ENCODE results near the gene ADAMTS2. TPM values are rescaled to one million over a fixed set of nuclear protein-coding genes. Genes with fewer than 3 reads are reported as not detected.

ADAMTS2 gene
- total RNA-seq, 3 donors from 2014 or later (not counting 1 experiment from before 2014, with no cell fraction given), result 0.28 TPM; not detected in 2

DNA sequence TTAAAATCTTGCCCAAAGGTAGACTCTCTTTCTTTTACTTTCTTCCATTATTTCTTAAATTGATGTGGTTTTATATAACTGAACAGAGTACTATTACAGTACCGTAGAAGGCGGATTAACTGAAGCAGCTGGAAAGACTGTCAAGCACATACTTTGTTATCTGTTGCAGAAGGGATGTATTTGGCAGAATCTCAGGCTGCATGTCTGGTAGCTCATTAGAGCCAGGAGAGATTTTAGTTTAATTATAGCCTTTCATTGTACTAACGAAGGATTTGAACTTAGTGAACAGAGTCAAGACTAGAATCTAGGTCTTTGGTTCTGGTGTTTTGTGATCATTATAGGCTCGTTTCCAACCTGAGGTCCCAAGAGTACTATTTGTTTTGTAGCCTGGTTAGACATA is 264.5 kb downstream of the ADAMTS2 start:
- peaks cover 29 to 42% of the 10 kb centered on the region in 2 donors for H3K9me3 Mint-ChIP-seq
- H3K36me3 Mint-ChIP-seq, result peaks cover 77% of the 10 kb centered on the region
- 89% methylated on average over 4 of the region's 4 CpGs for WGBS (ENCODE audit: insufficient coverage)
- Histone ChIP-seq H3K9me3 (ENCODE audit: control insufficient read depth, insufficient read depth, low read length) (peaks cover 55% of the 10 kb centered on the region), H3K4me3 (ENCODE audit: low read length) (no peak overlapping the region), H3K36me3 (ENCODE audit: control insufficient read depth, insufficient read depth, low read length) (peaks cover 33% of the 10 kb centered on the region), H3K27me3 (ENCODE audit: control insufficient read depth, insufficient read depth, low read length) (no peaks in the 10 kb centered on the region), H3K4me1 (ENCODE audit: control insufficient read depth, insufficient read depth, low read length) (no peaks in the 10 kb centered on the region), H3K27ac (ENCODE audit: low read length) (no peak overlapping the region)
- TF ChIP-seq, protein P1, sequence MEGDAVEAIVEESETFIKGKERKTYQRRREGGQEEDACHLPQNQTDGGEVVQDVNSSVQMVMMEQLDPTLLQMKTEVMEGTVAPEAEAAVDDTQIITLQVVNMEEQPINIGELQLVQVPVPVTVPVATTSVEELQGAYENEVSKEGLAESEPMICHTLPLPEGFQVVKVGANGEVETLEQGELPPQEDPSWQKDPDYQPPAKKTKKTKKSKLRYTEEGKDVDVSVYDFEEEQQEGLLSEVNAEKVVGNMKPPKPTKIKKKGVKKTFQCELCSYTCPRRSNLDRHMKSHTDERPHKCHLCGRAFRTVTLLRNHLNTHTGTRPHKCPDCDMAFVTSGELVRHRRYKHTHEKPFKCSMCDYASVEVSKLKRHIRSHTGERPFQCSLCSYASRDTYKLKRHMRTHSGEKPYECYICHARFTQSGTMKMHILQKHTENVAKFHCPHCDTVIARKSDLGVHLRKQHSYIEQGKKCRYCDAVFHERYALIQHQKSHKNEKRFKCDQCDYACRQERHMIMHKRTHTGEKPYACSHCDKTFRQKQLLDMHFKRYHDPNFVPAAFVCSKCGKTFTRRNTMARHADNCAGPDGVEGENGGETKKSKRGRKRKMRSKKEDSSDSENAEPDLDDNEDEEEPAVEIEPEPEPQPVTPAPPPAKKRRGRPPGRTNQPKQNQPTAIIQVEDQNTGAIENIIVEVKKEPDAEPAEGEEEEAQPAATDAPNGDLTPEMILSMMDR (IDR thresholded peaks at IDR 0.05), result no peak
- intact Hi-C loops (cut with micrococcal nuclease), result no loop called here
- no peak overlapping the region for H3K4me3 Mint-ChIP-seq
- DNase-seq (no peak), ATAC-seq (no peak)
- H3K27ac Mint-ChIP-seq, result no peak overlapping the region
- no peaks in the 10 kb centered on the region for H3K27me3 Mint-ChIP-seq (ENCODE audit: low read depth in 2 of 2)
- H3K4me1 Mint-ChIP-seq, result no peaks in the 10 kb centered on the region

DNA sequence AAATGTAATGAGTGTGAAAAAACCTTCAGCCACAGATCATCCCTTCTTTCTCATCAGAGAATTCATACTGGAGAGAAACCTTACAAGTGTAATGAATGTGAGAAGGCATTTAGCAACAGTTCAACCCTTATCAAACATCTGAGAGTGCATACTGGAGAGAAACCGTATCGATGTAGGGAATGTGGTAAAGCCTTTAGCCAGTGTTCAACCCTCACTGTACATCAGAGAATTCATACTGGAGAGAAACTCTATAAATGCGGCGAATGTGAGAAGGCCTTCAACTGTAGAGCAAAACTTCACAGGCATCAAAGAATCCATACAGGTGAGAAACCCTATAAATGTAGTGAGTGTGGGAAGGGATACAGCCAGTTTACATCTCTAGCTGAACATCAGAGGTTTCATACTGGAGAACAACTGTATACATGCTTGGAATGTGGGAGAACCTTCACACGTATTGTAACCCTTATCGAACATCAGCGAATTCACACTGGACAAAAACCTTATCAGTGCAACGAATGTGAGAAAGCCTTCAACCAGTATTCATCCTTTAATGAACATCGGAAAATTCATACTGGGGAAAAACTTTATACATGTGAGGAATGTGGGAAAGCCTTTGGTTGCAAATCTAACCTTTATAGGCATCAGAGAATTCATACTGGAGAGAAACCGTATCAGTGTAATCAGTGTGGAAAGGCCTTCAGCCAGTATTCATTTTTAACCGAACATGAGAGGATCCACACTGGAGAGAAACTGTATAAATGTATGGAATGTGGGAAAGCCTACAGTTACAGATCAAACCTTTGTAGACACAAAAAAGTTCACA is 265.9 kb downstream of the ADAMTS2 start:
- peaks cover 56% of the 10 kb centered on the region for H3K9me3 ChIP-seq (ENCODE audit: control insufficient read depth, insufficient read depth, low read length)
- no peaks in the 10 kb centered on the region for H3K27me3 Mint-ChIP-seq (ENCODE audit: low read depth in 2 of 2)
- intact Hi-C loops (cut with micrococcal nuclease), result no loop called here
- H3K4me1 Mint-ChIP-seq, result no peaks in the 10 kb centered on the region
- 98% methylated on average over 8 of the region's 11 CpGs for WGBS (ENCODE audit: insufficient coverage)
- DNase-seq (no peak), ATAC-seq (no peak)
- peaks cover 27 to 41% of the 10 kb centered on the region in 2 donors for H3K9me3 Mint-ChIP-seq
- H3K4me3 Mint-ChIP-seq, result no peak overlapping the region
- no peaks in the 10 kb centered on the region for H3K27me3 ChIP-seq (ENCODE audit: control insufficient read depth, insufficient read depth, low read length)
- peaks cover 74% of the 10 kb centered on the region for H3K36me3 Mint-ChIP-seq
- no peak overlapping the region for H3K27ac Mint-ChIP-seq
- TF ChIP-seq, protein P1 (IDR thresholded peaks at IDR 0.05), result no peak
- H3K4me3 ChIP-seq (ENCODE audit: low read length), result no peak overlapping the region
- H3K27ac ChIP-seq (ENCODE audit: low read length), result no peak overlapping the region
- peaks cover 36% of the 10 kb centered on the region for H3K36me3 ChIP-seq (ENCODE audit: control insufficient read depth, insufficient read depth, low read length)
- H3K4me1 ChIP-seq (ENCODE audit: control insufficient read depth, insufficient read depth, low read length), result no peaks in the 10 kb centered on the region

DNA sequence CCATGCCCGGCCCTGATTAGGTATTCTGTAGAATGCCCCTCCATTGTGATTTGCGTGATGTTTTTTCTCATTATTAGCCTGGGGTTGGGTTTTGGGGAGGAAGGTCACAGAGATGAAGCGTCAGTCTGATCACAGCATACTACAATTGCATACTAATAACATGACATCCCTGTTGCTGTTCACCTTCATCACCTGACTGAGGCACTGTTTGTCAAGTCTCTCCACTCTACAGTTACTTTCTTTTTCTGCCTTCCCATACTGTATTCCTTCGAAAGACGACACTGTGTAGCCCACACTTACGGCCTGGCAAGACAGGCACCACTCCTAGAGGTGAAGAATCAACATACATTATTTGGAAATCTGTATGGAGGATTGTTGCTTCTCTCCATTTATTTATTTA is 279.6 kb downstream of the ADAMTS2 start:
- TF ChIP-seq, protein P1 (IDR thresholded peaks at IDR 0.05), result no peak
- Histone ChIP-seq H3K4me3 (ENCODE audit: low read length) (no peak overlapping the region), H3K27me3 (ENCODE audit: control insufficient read depth, insufficient read depth, low read length) (no peaks in the 10 kb centered on the region), H3K36me3 (ENCODE audit: control insufficient read depth, insufficient read depth, low read length) (peaks cover 5% of the 10 kb centered on the region), H3K4me1 (ENCODE audit: control insufficient read depth, insufficient read depth, low read length) (peaks cover 10% of the 10 kb centered on the region), H3K9me3 (ENCODE audit: control insufficient read depth, insufficient read depth, low read length) (peaks cover 30% of the 10 kb centered on the region), H3K27ac (ENCODE audit: low read length) (no peak overlapping the region)
- no peak overlapping the region for H3K27ac Mint-ChIP-seq
- WGBS (ENCODE audit: insufficient coverage), result 97% methylated on average over 5 of the region's 6 CpGs
- H3K4me1 Mint-ChIP-seq, result peaks cover 22 to 39% of the 10 kb centered on the region in 2 donors
- no peak for DNase-seq
- H3K36me3 Mint-ChIP-seq, result peaks cover 27% of the 10 kb centered on the region
- H3K9me3 Mint-ChIP-seq, result peaks cover 2 to 13% of the 10 kb centered on the region in 2 donors
- ATAC-seq, result no peak
- H3K4me3 Mint-ChIP-seq, result no peak overlapping the region
- H3K27me3 Mint-ChIP-seq (ENCODE audit: low read depth in 2 of 2), result no peaks in the 10 kb centered on the region
- intact Hi-C loops (cut with micrococcal nuclease), result no loop called here

Measured in natural killer cell (primary cell).